Spleen (tissue), 7 donors: Measurements from ENCODE around the gene FAHD2A.

Experiments
- CTCF ChIP-seq, 11 experiments: fragments of 200-600 bp in 7 of 11; fragments of 450-650 bp in 4 of 11; sonication (generic) in 4 of 11; IDR thresholded peaks in 8 of 11; conservative IDR thresholded peaks in 3 of 11; 1 replicate in 7 of 11; 2 replicates in 4 of 11; pipeline versions ENCODE4 v1.4.0 to v1.8.0; 2016 to 2021; ENCODE audit warnings: antibody characterized with exemption in 11 of 11, inconsistent platforms in 4 of 11, mild to moderate bottlenecking in 1 of 11
- POLR2A ChIP-seq, 3 donors: fragments of 450-650 bp; IDR thresholded peaks; one replicate each; pipeline ENCODE4 v1.5.1; 2017; ENCODE audit warnings: antibody characterized with exemption in 3 of 3, mild to moderate bottlenecking in 1 of 3
- donor health status: DM: no; HTN: no; CAD: no; lungs with moderate emphysema.
- donor health status: DM: no; HTN: no; CAD: no.
- donor health status: DM: no; HTN: no; CAD: no.

DNA sequence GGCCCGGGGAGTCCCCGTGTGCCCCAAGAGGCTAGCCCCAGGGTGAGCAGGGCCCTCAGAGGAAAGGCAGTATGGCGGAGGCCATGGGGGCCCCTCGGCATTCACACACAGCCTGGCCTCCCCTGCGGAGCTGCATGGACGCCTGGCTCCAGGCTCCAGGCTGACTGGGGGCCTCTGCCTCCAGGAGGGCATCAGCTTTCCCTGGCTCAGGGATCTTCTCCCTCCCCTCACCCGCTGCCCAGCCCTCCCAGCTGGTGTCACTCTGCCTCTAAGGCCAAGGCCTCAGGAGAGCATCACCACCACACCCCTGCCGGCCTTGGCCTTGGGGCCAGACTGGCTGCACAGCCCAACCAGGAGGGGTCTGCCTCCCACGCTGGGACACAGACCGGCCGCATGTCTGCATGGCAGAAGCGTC is 16.9 kb upstream of the FAHD2A start:
- no peak for TF ChIP-seq CTCF (IDR thresholded peaks at IDR 0.05 in 8 of 11, conservative IDR thresholded peaks at IDR 0.05 in 3 of 11)
- TF ChIP-seq POLR2A (IDR thresholded peaks at IDR 0.05): no peak
